Measurements from ENCODE around the gene RAB6D.

GRCh38 chr2:131408778-131409177 lies 44.8 kb upstream of the RAB6D start:
- no peak for TF ChIP-seq CTCF (IDR thresholded peaks at IDR 0.05)
- TF ChIP-seq POLR2A (IDR thresholded peaks at IDR 0.05) = no peak
- no peak for TF ChIP-seq POLR2AphosphoS5 (IDR thresholded peaks at IDR 0.05)
